Measurements from ENCODE around the gene MFAP3.
A peak's percentile ranks its signal among the peaks of the same experiment; 100 is the strongest.

MFAP3 gene

GRCh38 chr5:154072414-154073171, 33.8 kb downstream of the MFAP3 start:
- DNase-seq (ENCODE audit: low read depth) = peak; percentile 68
- no peak overlapping the region for H3K4me3 ChIP-seq (ENCODE audit: control insufficient read depth, low read depth, low read length)
- peak; percentile 94 for TF ChIP-seq CTCF (conservative IDR thresholded peaks at IDR 0.05; ENCODE audit: control insufficient read depth, insufficient read depth, low read depth, low read length)

- no peak for TF ChIP-seq CTCF (conservative IDR thresholded peaks at IDR 0.05; ENCODE audit: control insufficient read depth, insufficient read depth, low read depth, low read length)
- no peak overlapping the region for H3K4me3 ChIP-seq (ENCODE audit: control insufficient read depth, low read depth, low read length)
- DNase-seq (ENCODE audit: low read depth) = no peak
Measured at GRCh38 chr5:154076240-154076922, 37.6 kb downstream of the MFAP3 start.

GRCh38 chr5:154077696-154078095, 38.9 kb downstream of the MFAP3 start:
- peak; percentile 83 for DNase-seq (ENCODE audit: low read depth)
- no peak for TF ChIP-seq CTCF (conservative IDR thresholded peaks at IDR 0.05; ENCODE audit: control insufficient read depth, insufficient read depth, low read depth, low read length)
- no peak overlapping the region for H3K4me3 ChIP-seq (ENCODE audit: control insufficient read depth, low read depth, low read length)

GRCh38 chr5:154078272-154078671, 39.5 kb downstream of the MFAP3 start:
- H3K4me3 ChIP-seq (ENCODE audit: control insufficient read depth, low read depth, low read length) = no peak overlapping the region
- no peak for DNase-seq (ENCODE audit: low read depth)
- no peak for TF ChIP-seq CTCF (conservative IDR thresholded peaks at IDR 0.05; ENCODE audit: control insufficient read depth, insufficient read depth, low read depth, low read length)

- TF ChIP-seq CTCF (conservative IDR thresholded peaks at IDR 0.05; ENCODE audit: control insufficient read depth, insufficient read depth, low read depth, low read length) = no peak
- H3K4me3 ChIP-seq (ENCODE audit: control insufficient read depth, low read depth, low read length) = no peak overlapping the region
- DNase-seq (ENCODE audit: low read depth) = no peak
Measured at GRCh38 chr5:154081246-154081645, 42.5 kb downstream of the MFAP3 start.

GRCh38 chr5:154084062-154084639, 45.4 kb downstream of the MFAP3 start:
- H3K4me3 ChIP-seq (ENCODE audit: control insufficient read depth, low read depth, low read length) = no peak overlapping the region
- TF ChIP-seq CTCF (conservative IDR thresholded peaks at IDR 0.05; ENCODE audit: control insufficient read depth, insufficient read depth, low read depth, low read length) = no peak
- no peak for DNase-seq (ENCODE audit: low read depth)

All from fibroblast of mammary gland (primary cell).